Left renal pelvis (tissue), 4 donors: ENCODE results near the gene MSL3. TPM values are rescaled to one million over a fixed set of nuclear protein-coding genes. Genes with fewer than 3 reads are reported as not detected.

Source experiments
- DNase-seq, 4 donors: peaks; one replicate each; pipeline ENCODE4 v3.0.0-alpha.2; 2013; ENCODE audit warnings: low read depth in 4 of 4, low spot score in 3 of 4
- polyA plus RNA-seq, 4 donors: library from polyadenylated mRNA; unstranded; fragments of 120-200 nt; gene quantifications; one replicate each; pipeline ENCODE4 v1.2.1, GENCODE V29; 2013; ENCODE audit not compliant: insufficient read length in 4 of 4

The MSL3 gene, protein sequence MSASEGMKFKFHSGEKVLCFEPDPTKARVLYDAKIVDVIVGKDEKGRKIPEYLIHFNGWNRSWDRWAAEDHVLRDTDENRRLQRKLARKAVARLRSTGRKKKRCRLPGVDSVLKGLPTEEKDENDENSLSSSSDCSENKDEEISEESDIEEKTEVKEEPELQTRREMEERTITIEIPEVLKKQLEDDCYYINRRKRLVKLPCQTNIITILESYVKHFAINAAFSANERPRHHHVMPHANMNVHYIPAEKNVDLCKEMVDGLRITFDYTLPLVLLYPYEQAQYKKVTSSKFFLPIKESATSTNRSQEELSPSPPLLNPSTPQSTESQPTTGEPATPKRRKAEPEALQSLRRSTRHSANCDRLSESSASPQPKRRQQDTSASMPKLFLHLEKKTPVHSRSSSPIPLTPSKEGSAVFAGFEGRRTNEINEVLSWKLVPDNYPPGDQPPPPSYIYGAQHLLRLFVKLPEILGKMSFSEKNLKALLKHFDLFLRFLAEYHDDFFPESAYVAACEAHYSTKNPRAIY
- 10 to 100 TPM; 33.2 to 41.8 (median 39.3) TPM for polyA plus RNA-seq

DNA sequence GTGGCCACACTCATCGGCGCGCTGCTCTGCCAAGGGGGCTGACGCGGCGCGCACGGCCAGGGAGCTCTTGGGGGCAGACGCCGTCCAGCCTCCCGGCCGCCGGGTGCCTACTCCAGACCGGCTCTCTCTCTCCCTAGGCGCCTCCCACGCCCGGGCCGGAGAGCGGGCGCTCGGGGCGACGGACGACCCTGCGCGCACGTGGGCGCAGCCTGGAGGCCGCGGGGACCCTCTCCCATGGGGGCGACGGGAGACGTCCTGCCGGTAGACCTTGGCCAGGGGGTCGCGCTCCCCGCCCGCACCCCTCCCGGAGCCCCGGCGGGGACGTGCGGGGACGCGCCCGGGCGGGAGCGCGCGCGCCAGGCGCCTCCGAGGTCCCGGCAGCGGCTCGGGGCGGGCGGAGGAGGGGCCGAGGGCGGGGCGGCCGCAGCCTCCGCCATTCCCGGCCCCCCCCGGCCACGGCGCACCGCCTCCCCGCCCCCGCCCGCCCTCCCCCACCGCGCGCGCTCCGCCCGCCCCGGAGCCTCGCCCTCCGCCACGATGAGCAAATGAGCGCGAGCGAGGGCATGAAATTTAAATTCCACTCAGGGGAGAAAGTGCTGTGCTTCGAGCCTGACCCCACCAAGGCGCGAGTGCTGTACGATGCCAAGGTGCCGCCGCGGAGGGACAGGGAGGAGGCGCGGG, at the start of gene MSL3:
Gene MSL3 (plus strand): TSS at position 519 of the 681 bp plus-strand sequence. CDS start 27 bp downstream, at position 546.
- DNase-seq = no peak

DNA sequence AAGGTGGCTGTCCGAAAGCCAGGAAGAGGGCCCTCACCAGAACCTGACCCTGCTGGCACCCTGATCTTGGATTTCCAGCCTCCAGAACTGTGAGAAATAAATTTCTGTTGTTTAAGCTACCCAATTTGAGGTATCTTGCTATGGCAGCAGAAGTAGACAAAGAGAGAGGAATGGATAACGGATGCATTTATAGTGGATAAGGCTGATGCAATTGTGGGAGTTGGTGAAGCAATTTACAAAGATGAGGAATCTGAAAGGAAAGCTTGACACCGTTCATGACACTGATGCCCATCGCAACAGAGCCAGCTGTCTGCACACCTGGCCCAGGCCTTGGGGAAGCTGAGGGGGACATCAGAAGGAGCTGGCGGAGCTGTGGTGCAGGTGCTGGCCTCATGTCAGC, 35.7 kb upstream of the MSL3 start:
- DNase-seq = no peak

- no peak for DNase-seq
Measured at GRCh38 chrX:11724122-11725017, 33.7 kb upstream of the MSL3 start.

GRCh38 chrX:11725631-11726442, 32.2 kb upstream of the MSL3 start:
- no peak for DNase-seq

GRCh38 chrX:11728556-11728955, 29.5 kb upstream of the MSL3 start:
- DNase-seq = no peak

- no peak for DNase-seq
Measured at GRCh38 chrX:11733614-11734013, 24.4 kb upstream of the MSL3 start.

DNA sequence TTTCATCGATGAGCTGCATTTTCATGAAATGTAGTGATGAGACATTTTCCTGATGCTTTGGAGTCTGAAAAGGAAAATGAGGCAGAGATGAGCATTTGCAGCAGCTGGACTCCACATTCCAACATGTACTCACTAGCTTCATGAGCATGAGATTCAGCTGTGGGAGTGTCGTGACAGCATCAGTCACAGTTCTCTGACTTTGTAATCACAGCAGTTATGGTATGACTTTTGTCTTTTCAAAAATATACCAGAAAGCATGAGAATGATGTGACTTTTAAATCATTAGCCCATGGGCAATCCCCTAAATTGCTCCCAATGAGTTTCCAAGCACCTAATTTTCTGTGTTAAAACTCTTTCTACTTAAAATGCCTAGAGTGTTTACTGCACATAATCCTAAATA, 18.3 kb upstream of the MSL3 start:
- no peak for DNase-seq

GRCh38 chrX:11740794-11741193, 17.2 kb upstream of the MSL3 start:
- DNase-seq = no peak

DNA sequence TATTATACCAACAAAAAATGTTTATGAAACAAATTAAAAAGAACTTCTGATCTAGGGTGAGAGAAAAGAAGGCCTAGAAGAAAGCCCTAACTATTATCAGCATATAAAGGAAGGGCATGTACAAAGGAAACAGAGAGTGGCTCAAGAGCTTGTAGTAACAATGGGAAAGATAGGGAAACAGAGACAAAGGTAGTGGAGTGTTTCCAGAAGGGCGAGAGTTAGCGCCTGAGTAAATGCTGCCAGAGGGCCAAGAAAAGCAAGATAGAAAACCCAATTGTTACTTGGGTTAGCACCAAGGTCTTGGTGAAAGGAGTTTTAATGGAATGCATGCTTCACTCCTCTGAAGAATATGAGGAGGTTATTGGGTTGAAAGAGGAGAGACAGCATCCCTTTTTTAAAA, 16.5 kb upstream of the MSL3 start:
- no peak for DNase-seq

GRCh38 chrX:11745881-11746280, 12.2 kb upstream of the MSL3 start:
- no peak for DNase-seq

GRCh38 chrX:11750046-11750445, 8.0 kb upstream of the MSL3 start:
- no peak for DNase-seq

DNA sequence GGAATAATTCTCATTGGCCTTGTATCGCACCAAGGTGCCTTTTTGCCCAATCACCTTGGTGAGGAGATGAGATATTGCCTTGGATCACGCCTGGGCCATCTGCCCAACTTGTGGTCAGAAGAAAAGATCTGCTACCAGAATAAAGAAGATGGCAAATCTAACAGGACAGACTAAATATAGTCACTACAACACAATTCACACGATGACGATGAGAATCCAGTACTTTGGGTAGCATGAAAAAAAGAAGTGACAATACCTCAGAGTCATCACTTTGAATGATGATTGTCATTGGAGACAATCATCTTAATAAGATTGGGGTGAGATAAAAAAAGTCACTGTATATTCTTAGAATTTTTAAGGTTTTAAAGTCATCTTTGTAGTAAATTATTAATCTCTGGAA, 7.3 kb upstream of the MSL3 start:
- DNase-seq = no peak

DNA sequence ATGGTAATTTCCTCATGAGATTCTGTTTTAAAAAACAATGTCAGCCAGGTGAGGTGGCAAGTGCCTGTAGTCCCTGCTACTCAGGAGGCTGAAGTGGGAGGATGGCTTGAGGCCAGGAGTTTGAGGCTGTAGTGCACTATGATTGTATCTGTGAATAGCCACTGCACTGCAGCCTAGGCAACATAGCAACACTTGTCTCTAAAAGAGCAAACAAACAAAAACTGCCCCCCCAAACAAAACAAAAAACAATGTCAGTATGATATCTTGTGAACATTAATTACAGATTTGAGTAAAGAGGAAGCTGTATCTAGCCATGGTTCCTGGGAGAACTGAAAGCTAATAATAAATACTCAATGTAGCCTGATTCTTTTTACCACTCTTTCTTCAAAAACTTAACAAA, 6.8 kb upstream of the MSL3 start:
- no peak for DNase-seq

GRCh38 chrX:11753668-11754067, 4.4 kb upstream of the MSL3 start:
- DNase-seq = no peak

DNA sequence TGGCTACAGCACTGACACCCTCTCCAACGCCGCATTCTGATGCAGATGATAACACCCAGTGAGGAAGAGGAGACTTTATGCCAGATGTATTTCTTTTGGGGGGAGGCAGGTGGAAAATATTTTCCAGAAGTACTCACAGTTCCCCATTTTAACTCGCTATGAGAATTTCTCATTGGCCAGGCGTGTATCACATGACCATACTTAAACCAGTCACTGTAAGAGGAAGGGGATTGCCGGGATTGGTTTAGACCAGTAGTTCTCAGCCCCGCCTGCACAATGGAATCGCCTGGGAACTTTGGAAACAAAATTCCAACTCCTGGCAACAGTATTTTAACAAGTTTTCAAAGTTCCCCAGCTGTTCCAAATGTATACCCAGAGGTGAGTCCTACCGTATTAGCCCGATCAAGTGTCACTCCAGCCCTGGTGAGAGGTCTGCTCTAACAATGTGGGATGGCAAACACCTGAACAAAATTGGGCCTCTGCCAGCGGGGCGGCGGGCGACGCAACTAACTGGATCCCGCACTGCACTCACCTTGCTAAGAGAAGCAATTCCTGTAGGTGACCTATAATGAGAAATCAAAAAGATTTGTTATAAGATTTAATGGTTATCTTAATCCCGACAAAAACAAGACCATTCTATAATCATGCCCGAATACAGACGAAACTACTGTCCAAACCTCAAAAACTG, 2.9 kb upstream of the MSL3 start:
- DNase-seq = no peak

DNA sequence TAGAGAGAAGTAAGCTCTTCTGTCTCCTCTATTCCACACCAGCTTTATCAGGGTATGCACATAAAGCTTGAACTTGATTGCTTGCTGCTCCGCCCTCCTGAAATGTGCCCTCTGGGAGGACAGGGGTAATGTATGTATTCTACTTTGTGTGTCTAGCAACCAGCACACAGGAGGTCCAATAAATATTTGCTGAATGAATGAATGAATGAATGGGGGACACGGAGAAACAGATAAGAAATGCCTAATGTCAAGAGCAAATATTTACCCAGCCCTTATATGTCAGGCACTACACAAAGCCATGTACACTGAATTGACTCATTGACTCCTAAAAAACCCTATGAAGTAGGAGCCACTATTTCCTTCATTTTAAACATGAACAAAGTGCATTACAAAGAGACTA, 2.3 kb upstream of the MSL3 start:
- DNase-seq = no peak

GRCh38 chrX:11756354-11757318, 1.4 kb upstream of the MSL3 start:
- DNase-seq = no peak

- DNase-seq = no peak
Measured at GRCh38 chrX:11757397-11757718, 679 bp upstream of the MSL3 start.
